HG03460 (cell line): Measurements from ENCODE around the gene CYP4Z1.
"Not testable (repeated sequence)": the region's sequence is repeated elsewhere in the genome, so short reads cannot be mapped to it uniquely, and the experiment has no call there.

ENCODE experiments used
- ATAC-seq: cut with Tn5 transposase; IDR thresholded peaks from one replicate; pipeline ENCODE4 v1.9.1; 2021; ENCODE audit not compliant: unreplicated experiment

CYP4Z1 gene

GRCh38 chr1:47067097-47067594, at the start of gene CYP4Z1:
Gene CYP4Z1, plus strand, starts transcription at chr1:47067231. Its CDS starts 260 bp downstream, at chr1:47067491.
- no peak for ATAC-seq

- ATAC-seq = no peak
Observed at GRCh38 chr1:47021070-47021469, 46.0 kb upstream of the CYP4Z1 start.

GRCh38 chr1:47023268-47024140, 43.5 kb upstream of the CYP4Z1 start, which contains the start of gene CYP4X1:
Gene CYP4X1, plus strand, starts transcription at chr1:47023669. Its CDS starts 149 bp downstream, at chr1:47023818.
- no peak for ATAC-seq

- no peak for ATAC-seq
Observed at GRCh38 chr1:47024141-47024801, 42.8 kb upstream of the CYP4Z1 start.

GRCh38 chr1:47030170-47030805, 36.7 kb upstream of the CYP4Z1 start:
- ATAC-seq = no peak

GRCh38 chr1:47031059-47031458, 36.0 kb upstream of the CYP4Z1 start:
- no peak for ATAC-seq

- no peak for ATAC-seq
Observed at GRCh38 chr1:47031585-47031984, 35.4 kb upstream of the CYP4Z1 start.

- ATAC-seq = no peak
Observed at GRCh38 chr1:47036764-47037163, 30.3 kb upstream of the CYP4Z1 start.

- ATAC-seq = no peak
Observed at GRCh38 chr1:47059376-47059775, 7.7 kb upstream of the CYP4Z1 start.

GRCh38 chr1:47069080-47069479, 2.0 kb downstream of the CYP4Z1 start:
- ATAC-seq = not testable (repeated sequence)

- not testable (repeated sequence) for ATAC-seq
Observed at GRCh38 chr1:47069509-47069908, 2.5 kb downstream of the CYP4Z1 start.

GRCh38 chr1:47089356-47089755, 22.3 kb downstream of the CYP4Z1 start:
- not testable (repeated sequence) for ATAC-seq

GRCh38 chr1:47091476-47091875, 24.4 kb downstream of the CYP4Z1 start:
- ATAC-seq = not testable (repeated sequence)

- no peak for ATAC-seq
Observed at GRCh38 chr1:47104816-47105215, 37.8 kb downstream of the CYP4Z1 start.

- ATAC-seq = no peak
Observed at GRCh38 chr1:47106792-47107191, 39.8 kb downstream of the CYP4Z1 start.

- not testable (repeated sequence) for ATAC-seq
Observed at GRCh38 chr1:47107851-47108574, 41.0 kb downstream of the CYP4Z1 start.

- not testable (repeated sequence) for ATAC-seq
Observed at GRCh38 chr1:47109482-47109881, 42.5 kb downstream of the CYP4Z1 start.

GRCh38 chr1:47113178-47113577, 46.1 kb downstream of the CYP4Z1 start:
- ATAC-seq = no peak

GRCh38 chr1:47121039-47121438, 54.0 kb downstream of the CYP4Z1 start:
- not testable (repeated sequence) for ATAC-seq

- ATAC-seq = not testable (repeated sequence)
Observed at GRCh38 chr1:47124834-47125233, 57.8 kb downstream of the CYP4Z1 start.

GRCh38 chr1:47126997-47127396, 60.0 kb downstream of the CYP4Z1 start:
- not testable (repeated sequence) for ATAC-seq
